Spleen (tissue), 11 donors: ENCODE data around the gene GPHB5. TPM values are rescaled to one million over a fixed set of nuclear protein-coding genes. Genes with fewer than 3 reads are reported as not detected.

Experiments used
- DNase-seq: peaks from one replicate; pipeline ENCODE4 v3.0.0-alpha.2; 2020
- H3K27ac ChIP-seq, 8 donors: fragments of 200-600 bp; sonication (generic) in 7 of 8; 1 replicate in 4 of 8; 2 replicates in 4 of 8; pipeline versions ENCODE4 v1.5.0 to v1.8.0; 2016 to 2021; ENCODE audit warnings: inconsistent platforms in 4 of 8, mild to moderate bottlenecking in 4 of 8, moderate library complexity in 1 of 8
- H3K27me3 ChIP-seq, 7 donors: fragments of 200-600 bp; sonication (generic) in 6 of 7; replicated peaks in 1 of 7; 1 replicate in 4 of 7; 2 replicates in 3 of 7; pipeline versions ENCODE4 v1.5.0 to v1.8.0; 2016 to 2021; ENCODE audit warnings: inconsistent platforms in 3 of 7, mild to moderate bottlenecking in 1 of 7
- H3K36me3 ChIP-seq, 6 donors: fragments of 200-600 bp; sonication (generic) in 5 of 6; 1 replicate in 4 of 6; 2 replicates in 2 of 6; pipeline versions ENCODE4 v1.5.0 to v1.8.0; 2016 to 2021; ENCODE audit warnings: inconsistent platforms in 2 of 6
- H3K4me1 ChIP-seq, 6 donors: fragments of 200-600 bp; sonication (generic) in 5 of 6; 1 replicate in 3 of 6; 2 replicates in 3 of 6; pipeline versions ENCODE4 v1.5.0 to v1.8.0; 2016 to 2021; ENCODE audit warnings: inconsistent platforms in 3 of 6
- H3K4me3 ChIP-seq, 8 donors: fragments of 200-600 bp; sonication (generic) in 7 of 8; 1 replicate in 4 of 8; 2 replicates in 4 of 8; pipeline versions ENCODE4 v1.5.0 to v1.8.0; 2016 to 2021; ENCODE audit warnings: inconsistent platforms in 4 of 8, mild to moderate bottlenecking in 4 of 8, moderate library complexity in 2 of 8
- H3K9me3 ChIP-seq, 8 donors: fragments of 200-600 bp; sonication (generic) in 7 of 8; 1 replicate in 4 of 8; 2 replicates in 4 of 8; pipeline versions ENCODE4 v1.5.0 to v1.8.0; 2016 to 2021; ENCODE audit warnings: inconsistent platforms in 4 of 8
- CTCF ChIP-seq, 11 experiments: fragments of 200-600 bp in 7 of 11; fragments of 450-650 bp in 4 of 11; sonication (generic) in 4 of 11; IDR thresholded peaks in 8 of 11; conservative IDR thresholded peaks in 3 of 11; 1 replicate in 7 of 11; 2 replicates in 4 of 11; pipeline versions ENCODE4 v1.4.0 to v1.8.0; 2016 to 2021; ENCODE audit warnings: antibody characterized with exemption in 11 of 11, inconsistent platforms in 4 of 11, mild to moderate bottlenecking in 1 of 11
- POLR2A ChIP-seq, 3 donors: fragments of 450-650 bp; IDR thresholded peaks; one replicate each; pipeline ENCODE4 v1.5.1; 2017; ENCODE audit warnings: antibody characterized with exemption in 3 of 3, mild to moderate bottlenecking in 1 of 3
- POLR2AphosphoS5 ChIP-seq, 3 donors: sonication (generic); formaldehyde crosslinking; IDR thresholded peaks; one replicate each; pipeline ENCODE4 v1.5.1; 2017; ENCODE audit warnings: antibody characterized with exemption in 3 of 3
- WGBS, 5 donors: extraction: QIAGEN DNeasy Blood & Tissue Kit in 3 of 5; methylation state at CpG; one replicate each; pipeline versions ENCODE4 v1.1.5 to v1.1.7; 2013 to 2018; 5-methylcytosine and 5-hydroxymethylcytosine counted together
- intact Hi-C: fragments of 100-400 bp; cut with DNase I; formaldehyde crosslinking; loops from one replicate; pipeline ENCODE4 v1.15.0; 2023; ENCODE audit warnings: low total_unique reads
- polyA plus RNA-seq, 3 donors: library from polyadenylated mRNA; stranded (reverse); fragments of 200-250 nt; gene quantifications; one replicate each; pipeline ENCODE4 v1.2.1, GENCODE V29; 2013
- total RNA-seq, 7 donors: library from RNA; depleted of rRNA in 3 of 7; stranded (reverse); fragments of >200 nt in 3 of 7; fragmentation: NEBNext Ultra II Directional in 4 of 7; extraction: Animal tissue kit (Norgen Biotek cat#: 25700) in 4 of 7; gene quantifications; one replicate each; pipeline versions ENCODE4 v1.1.0 to v1.2.1, GENCODE V29; 2016 to 2021
- donor health status: healthy with polysubstance abuse.
- donor health status: DM: no; HTN: no; CAD: no; lungs with moderate emphysema.
- donor health status: DM: no; HTN: no; CAD: no.
- donor health status: Bipolar disorder and iron deficiency.
- donor health status: healthy.
- donor health status: DM: no; HTN: no; CAD: no.
- donor health status: DM: yes; HTN: yes; CAD: no.

The GPHB5 gene
- total and polyA plus RNA-seq, 10 donors, result not detected

- Histone ChIP-seq H3K4me3 (no peak overlapping the region), H3K36me3 (no peaks in the 10 kb centered on the region), H3K27me3 (no peaks in the 10 kb centered on the region), H3K4me1 (peaks cover 0 to 4% (median 0%) of the 10 kb centered on the region in 6 donors), H3K27ac (no peak overlapping the region), H3K9me3 (no peaks in the 10 kb centered on the region)
- intact Hi-C loops, result loop anchor here (10.0 kb wide), 1 partner anchor 1113 kb away; no protein-coding TSS in a partner anchor
- TF ChIP-seq CTCF (IDR thresholded peaks at IDR 0.05 in 8 of 11, conservative IDR thresholded peaks at IDR 0.05 in 3 of 11) (no peak), POLR2AphosphoS5 (IDR thresholded peaks at IDR 0.05) (no peak), POLR2A (IDR thresholded peaks at IDR 0.05) (no peak)
- 69 to 88% (median 84%) methylated on average over 2 of the region's 2 CpGs for WGBS, 5 donors
- no peak for DNase-seq
These were observed 41.0 kb downstream of the GPHB5 start for GRCh38 chr14:63277591-63278183.

GRCh38 chr14:63276492-63277342 is 42.0 kb downstream of the GPHB5 start:
- 48 to 57% (median 50%) methylated on average over 5 of the region's 5 CpGs for WGBS, 5 donors
- H3K4me1 ChIP-seq, result peaks cover 0 to 4% (median 0%) of the 10 kb centered on the region in 6 donors
- H3K27ac ChIP-seq, result no peak overlapping the region
- H3K36me3 ChIP-seq, result no peaks in the 10 kb centered on the region
- no peak overlapping the region for H3K4me3 ChIP-seq
- TF ChIP-seq POLR2AphosphoS5 (IDR thresholded peaks at IDR 0.05) (no peak), CTCF (IDR thresholded peaks at IDR 0.05 in 8 of 11, conservative IDR thresholded peaks at IDR 0.05 in 3 of 11) (peak; percentile 46 to 84 (median 70)), POLR2A (IDR thresholded peaks at IDR 0.05) (no peak)
- H3K9me3 ChIP-seq, result no peaks in the 10 kb centered on the region
- intact Hi-C loops, result loop anchor here (10.0 kb wide), 1 partner anchor 1112 kb away; no protein-coding TSS in a partner anchor
- H3K27me3 ChIP-seq, result no peaks in the 10 kb centered on the region
- no peak for DNase-seq

GRCh38 chr14:63276016-63276415 is 42.7 kb downstream of the GPHB5 start:
- WGBS, 5 donors, result 73 to 84% (median 83%) methylated on average over 4 of the region's 4 CpGs

More at GRCh38 chr14:63276016-63276415, 42.7 kb downstream of the GPHB5 start:
- H3K4me1 ChIP-seq, result peaks cover 0 to 4% (median 0%) of the 10 kb centered on the region in 6 donors
- H3K27me3 ChIP-seq, result no peaks in the 10 kb centered on the region
- H3K9me3 ChIP-seq, result no peaks in the 10 kb centered on the region
- no peaks in the 10 kb centered on the region for H3K36me3 ChIP-seq
- DNase-seq, result no peak
- H3K4me3 ChIP-seq, result no peak overlapping the region
- no peak overlapping the region for H3K27ac ChIP-seq
- intact Hi-C loops, result loop anchor here (10.0 kb wide), 1 partner anchor 1111 kb away; no protein-coding TSS in a partner anchor
- TF ChIP-seq POLR2AphosphoS5 (IDR thresholded peaks at IDR 0.05) (no peak), CTCF (IDR thresholded peaks at IDR 0.05 in 8 of 11, conservative IDR thresholded peaks at IDR 0.05 in 3 of 11) (no peak), POLR2A (IDR thresholded peaks at IDR 0.05) (no peak)
